Left lung (tissue), 10 donors: ENCODE results near the gene COPS6. TPM values are rescaled to one million over a fixed set of nuclear protein-coding genes. Genes with fewer than 3 reads are reported as not detected.

Source experiments
- ATAC-seq: fragments of 200-7000 bp; cut with Tn5 transposase; one replicate; pipeline ENCODE4 v1.9.1; 2020; ENCODE audit warnings: moderate library complexity
- DNase-seq, 4 donors: peaks; one replicate each; pipeline ENCODE4 v3.0.0-alpha.2; 2013 to 2020
- H3K27ac ChIP-seq, 2 donors: fragments of 200-600 bp; sonication (generic) in 1 of 2; one replicate each; pipeline versions ENCODE4 v1.5.0 to v1.8.0; 2020 to 2021
- H3K27me3 ChIP-seq, 2 donors: fragments of 200-600 bp; sonication (generic) in 1 of 2; one replicate each; pipeline versions ENCODE4 v1.5.0 to v1.8.0; 2020 to 2021
- H3K36me3 ChIP-seq, 2 donors: fragments of 200-600 bp; sonication (generic) in 1 of 2; one replicate each; pipeline versions ENCODE4 v1.5.0 to v1.8.0; 2020 to 2021
- H3K4me1 ChIP-seq, 2 donors: fragments of 200-600 bp; one replicate each; pipeline ENCODE4 v1.8.0; 2021
- H3K4me3 ChIP-seq, 2 donors: fragments of 200-600 bp; sonication (generic) in 1 of 2; one replicate each; pipeline versions ENCODE4 v1.5.0 to v1.8.0; 2020 to 2021; ENCODE audit warnings: mild to moderate bottlenecking in 1 of 2
- H3K9me3 ChIP-seq, 2 donors: fragments of 200-600 bp; sonication (generic) in 1 of 2; one replicate each; pipeline versions ENCODE4 v1.5.0 to v1.8.0; 2020 to 2021
- CTCF ChIP-seq, 2 donors: fragments of 200-600 bp; sonication (generic) in 1 of 2; IDR thresholded peaks; one replicate each; pipeline versions ENCODE4 v1.5.0 to v1.8.0; 2021; ENCODE audit warnings: antibody characterized with exemption in 2 of 2
- intact Hi-C, 2 donors: fragments of 100-400 bp; cut with DNase I; formaldehyde crosslinking; loops; one replicate each; pipeline versions ENCODE4 v1.11.2 to v1.14.2; 2022
- polyA plus RNA-seq, 6 donors: library from polyadenylated mRNA; unstranded; fragments of 120-200 nt; gene quantifications; one replicate each; pipeline ENCODE4 v1.2.1, GENCODE V29; 2013; ENCODE audit not compliant: insufficient read length in 6 of 6
- total RNA-seq, 2 donors: library from RNA; stranded (reverse); fragmentation: NEBNext Ultra II Directional; extraction: Animal tissue kit (Norgen Biotek cat#: 25700); gene quantifications; one replicate each; pipeline ENCODE4 v1.2.1, GENCODE V29; 2021
- donor health status: DM: no; HTN: yes; CAD: no.
- donor health status: DM: no; HTN: no; CAD: no.

Gene COPS6
- total and polyA plus RNA-seq, 8 donors, result 74.2 to 139 (median 114) TPM

- ATAC-seq, result no peak
- no peak overlapping the region for H3K4me3 ChIP-seq
- H3K27ac ChIP-seq, result no peak overlapping the region
- no peaks in the 10 kb centered on the region for H3K27me3 ChIP-seq
- intact Hi-C loops, result no loop called here
- no peak for TF ChIP-seq CTCF (IDR thresholded peaks at IDR 0.05)
- peaks cover 0 to 74% of the 10 kb centered on the region in 2 donors for H3K36me3 ChIP-seq
- H3K9me3 ChIP-seq, result no peaks in the 10 kb centered on the region
- no peaks in the 10 kb centered on the region for H3K4me1 ChIP-seq
- no peak for DNase-seq
These were observed 29.5 kb upstream of the COPS6 start for GRCh38 chr7:100059251-100059739.

- TF ChIP-seq CTCF (IDR thresholded peaks at IDR 0.05), result no peak
- Histone ChIP-seq H3K4me3 (no peak overlapping the region), H3K36me3 (peaks cover 0 to 81% of the 10 kb centered on the region in 2 donors), H3K27me3 (no peaks in the 10 kb centered on the region), H3K9me3 (no peaks in the 10 kb centered on the region), H3K4me1 (peaks cover 4 to 8% of the 10 kb centered on the region in 2 donors), H3K27ac (no peak overlapping the region)
- intact Hi-C loops, result no loop called here
- ATAC-seq, result no peak
- no peak for DNase-seq
These were observed 27.1 kb upstream of the COPS6 start for GRCh38 chr7:100061518-100062193.

GRCh38 chr7:100063376-100063775, 25.4 kb upstream of the COPS6 start:
- TF ChIP-seq CTCF (IDR thresholded peaks at IDR 0.05), result no peak
- peaks cover 4 to 8% of the 10 kb centered on the region in 2 donors for H3K4me1 ChIP-seq
- H3K27me3 ChIP-seq, result no peaks in the 10 kb centered on the region
- no peaks in the 10 kb centered on the region for H3K9me3 ChIP-seq
- no peak overlapping the region for H3K4me3 ChIP-seq
- ATAC-seq (no peak), DNase-seq (no peak)
- H3K27ac ChIP-seq, result no peak overlapping the region
- intact Hi-C loops, result no loop called here
- H3K36me3 ChIP-seq, result peaks cover 0 to 73% of the 10 kb centered on the region in 2 donors

GRCh38 chr7:100064162-100064561, 24.6 kb upstream of the COPS6 start:
- Histone ChIP-seq H3K4me3 (no peak overlapping the region), H3K27me3 (no peaks in the 10 kb centered on the region), H3K4me1 (peaks cover 4 to 8% of the 10 kb centered on the region in 2 donors), H3K9me3 (no peaks in the 10 kb centered on the region), H3K36me3 (peaks cover 0 to 73% of the 10 kb centered on the region in 2 donors), H3K27ac (no peak overlapping the region)
- TF ChIP-seq CTCF (IDR thresholded peaks at IDR 0.05), result no peak
- ATAC-seq (no peak), DNase-seq (no peak)
- intact Hi-C loops, result no loop called here

GRCh38 chr7:100065452-100066186, 23.1 kb upstream of the COPS6 start:
- DNase-seq (peak in 2 of 4 donors; percentile 81 to 87), ATAC-seq (peak; percentile 61)
- Histone ChIP-seq H3K4me3 (no peak overlapping the region), H3K4me1 (peaks cover 4 to 8% of the 10 kb centered on the region in 2 donors), H3K9me3 (peaks cover 0 to 8% of the 10 kb centered on the region in 2 donors), H3K36me3 (peaks cover 0 to 73% of the 10 kb centered on the region in 2 donors), H3K27ac (peak overlapping the region; percentile 41 to 51), H3K27me3 (no peaks in the 10 kb centered on the region)
- intact Hi-C loops, result no loop called here
- no peak for TF ChIP-seq CTCF (IDR thresholded peaks at IDR 0.05)
